DMS 273 treated with DMSO at 0.1 percent for 48 hours (cell line): Measurements from ENCODE around the gene GNB2.
A peak's percentile ranks its signal among the peaks of the same experiment; 100 is the strongest.
"Not testable (repeated sequence)": the region's sequence is repeated elsewhere in the genome, so short reads cannot be mapped to it uniquely, and the experiment has no call there.

Experiments
- DNase-seq: peaks from one replicate; lab custom pipeline; 2025; lab: John Stamatoyannopoulos, UW

The GNB2 gene

GRCh38 chr7:100673302-100673941 is at the start of gene GNB2:
GNB2 (plus strand) TSS chr7:100673740; CDS start chr7:100676266, 2,526 bp downstream.
- DNase-seq: peak; percentile 96

GRCh38 chr7:100623951-100624824 is 49.4 kb upstream of the GNB2 start:
- DNase-seq: no peak

- no peak for DNase-seq
Measured at GRCh38 chr7:100626055-100626454, 47.5 kb upstream of the GNB2 start.

GRCh38 chr7:100626530-100627237 is 46.9 kb upstream of the GNB2 start:
- DNase-seq: no peak

GRCh38 chr7:100627238-100627549 is 46.3 kb upstream of the GNB2 start:
- DNase-seq: no peak

- DNase-seq: peak; percentile 12
Measured at GRCh38 chr7:100629117-100629716, 44.3 kb upstream of the GNB2 start.

- no peak for DNase-seq
Measured at GRCh38 chr7:100630066-100630465, 43.5 kb upstream of the GNB2 start.

- DNase-seq: no peak
Measured at GRCh38 chr7:100632951-100633717, 40.4 kb upstream of the GNB2 start.

GRCh38 chr7:100639995-100640516 is 33.5 kb upstream of the GNB2 start:
- DNase-seq: no peak

GRCh38 chr7:100640517-100641440 is 32.8 kb upstream of the GNB2 start:
- DNase-seq: no peak

- no peak for DNase-seq
Measured at GRCh38 chr7:100641463-100641859, 32.1 kb upstream of the GNB2 start, which contains the start of gene TFR2. TFR2 (minus strand) TSS chr7:100641552; CDS start chr7:100641509, 43 bp downstream.

GRCh38 chr7:100641860-100642533 is 31.5 kb upstream of the GNB2 start:
- DNase-seq: no peak

GRCh38 chr7:100642534-100642907 is 31.0 kb upstream of the GNB2 start:
- DNase-seq: no peak

- DNase-seq: no peak
Measured at GRCh38 chr7:100649826-100650565, 23.5 kb upstream of the GNB2 start.

GRCh38 chr7:100654908-100655831 is 18.4 kb upstream of the GNB2 start:
- DNase-seq: no peak

GRCh38 chr7:100655908-100656674 is 17.4 kb upstream of the GNB2 start, which contains the start of gene ACTL6B:
ACTL6B (minus strand) TSS chr7:100656448; CDS start chr7:100656354, 94 bp downstream.
- DNase-seq: no peak

- not testable (repeated sequence) for DNase-seq
Measured at GRCh38 chr7:100662194-100662776, 11.3 kb upstream of the GNB2 start.
